ENCODE measurements around the gene ARMS2. TPM values are rescaled to one million over a fixed set of nuclear protein-coding genes. Genes with fewer than 3 reads are reported as not detected.

The ARMS2 gene
- not detected for total RNA-seq

GRCh38 chr10:122454603-122455080, at the start of gene ARMS2:
Gene ARMS2, plus strand, starts transcription at chr10:122454653. Its CDS starts 75 bp downstream, at chr10:122454728.

GRCh38 chr10:122461367-122461728, 6.9 kb downstream of the ARMS2 start, which contains the start of gene HTRA1:
Gene HTRA1, plus strand, starts transcription at chr10:122461553. Its CDS starts 100 bp downstream, at chr10:122461653.

Small RNA genes within 50 kb of the gene (microRNA-seq; reads per million reads assigned to microRNA genes)
- not detected for gene MIR3941 (ENCODE audit: borderline microRNAs expressed, borderline replicate concordance)

Other genes with a start within 250 kb of the ARMS2 start
- not detected for gene BTBD16, start 183.4 kb upstream of the ARMS2 start, total RNA-seq
- gene PLEKHA1, start 79.9 kb upstream of the ARMS2 start, total RNA-seq = 10 to 100 TPM; 16.7 to 18.4 TPM
- gene HTRA1, start 6.9 kb downstream of the ARMS2 start, total RNA-seq = not detected
- gene DMBT1, start 106.1 kb downstream of the ARMS2 start, total RNA-seq = not detected
- gene C10orf120, start 245.2 kb downstream of the ARMS2 start, total RNA-seq = not detected